Osteocyte (in vitro differentiated cells): ENCODE data around the gene SIGLEC6. TPM values are rescaled to one million over a fixed set of nuclear protein-coding genes. Genes with fewer than 3 reads are reported as not detected.

Source experiments
- DNase-seq: peaks from one replicate; pipeline ENCODE4 v3.0.0; 2021; ENCODE audit warnings: mixed read lengths; ENCODE audit not compliant: unreplicated experiment; ENCODE audit errors: extremely low spot score
- H3K27ac Mint-ChIP-seq: one replicate; pipeline ENCODE4 v1.8.0; 2021; ENCODE audit warnings: mild to moderate bottlenecking, mixed read lengths; ENCODE audit not compliant: unreplicated experiment
- H3K27me3 Mint-ChIP-seq: one replicate; pipeline ENCODE4 v1.8.0; 2021; ENCODE audit warnings: mixed read lengths; ENCODE audit not compliant: unreplicated experiment
- H3K36me3 Mint-ChIP-seq: one replicate; pipeline ENCODE4 v1.8.0; 2021; ENCODE audit warnings: mixed read lengths; ENCODE audit not compliant: unreplicated experiment
- H3K4me1 Mint-ChIP-seq: one replicate; pipeline ENCODE4 v1.8.0; 2021; ENCODE audit warnings: mixed read lengths; ENCODE audit not compliant: unreplicated experiment
- H3K4me3 Mint-ChIP-seq: one replicate; pipeline ENCODE4 v1.8.0; 2021; ENCODE audit warnings: mild to moderate bottlenecking, moderate library complexity, mixed read lengths; ENCODE audit not compliant: unreplicated experiment
- H3K9me3 Mint-ChIP-seq: one replicate; pipeline ENCODE4 v1.8.0; 2021; ENCODE audit warnings: mixed read lengths; ENCODE audit not compliant: unreplicated experiment
- CTCF ChIP-seq: fragments of 200-600 bp; sonication (generic); IDR thresholded peaks from 2 replicates; pipeline ENCODE4 v1.5.0; 2021; ENCODE audit warnings: antibody characterized with exemption, mild to moderate bottlenecking, moderate library complexity
- total RNA-seq: library from RNA; stranded (reverse); gene quantifications from 2 replicates; pipeline ENCODE4 v1.2.1, GENCODE V29; 2021

The SIGLEC6 gene
- total RNA-seq, 1 donor from 2014 or later, result not detected

- peaks cover 12% of the 10 kb centered on the region for H3K36me3 Mint-ChIP-seq
- DNase-seq, result no peak
- TF ChIP-seq CTCF, result no peak
- no peaks in the 10 kb centered on the region for H3K9me3 Mint-ChIP-seq
- peaks cover 20% of the 10 kb centered on the region for H3K27me3 Mint-ChIP-seq
- H3K4me1 Mint-ChIP-seq, result peaks cover 18% of the 10 kb centered on the region
- H3K4me3 Mint-ChIP-seq, result peak overlapping the region; percentile 86
- peak overlapping the region; percentile 84 for H3K27ac Mint-ChIP-seq
These were observed 40.1 kb upstream of the SIGLEC6 start for GRCh38 chr19:51571599-51571998.

- TF ChIP-seq CTCF, result no peak
- Mint-ChIP-seq H3K4me3 (peak within 1 kb of the TSS; percentile 86), H3K36me3 (peaks cover 10% of the 10 kb centered on the region), H3K9me3 (no peaks in the 10 kb centered on the region), H3K27ac (peak within 1 kb of the TSS; percentile 84), H3K27me3 (peaks cover 22% of the 10 kb centered on the region), H3K4me1 (peaks cover 18% of the 10 kb centered on the region)
- peak; percentile 97 for DNase-seq
These were observed 39.6 kb upstream of the SIGLEC6 start, which contains the start of gene ZNF175 for GRCh38 chr19:51570962-51571575. TSS of gene ZNF175 (plus strand) at chr19:51571283. CDS start at chr19:51573330, 2,047 bp downstream.

GRCh38 chr19:51568456-51568855, 37.0 kb upstream of the SIGLEC6 start:
- no peak for TF ChIP-seq CTCF
- H3K4me3 Mint-ChIP-seq, result no peak overlapping the region
- peaks cover 2% of the 10 kb centered on the region for H3K36me3 Mint-ChIP-seq
- H3K4me1 Mint-ChIP-seq, result peaks cover 17% of the 10 kb centered on the region
- H3K27me3 Mint-ChIP-seq, result peaks cover 22% of the 10 kb centered on the region
- H3K27ac Mint-ChIP-seq, result no peak overlapping the region
- DNase-seq, result no peak
- H3K9me3 Mint-ChIP-seq, result no peaks in the 10 kb centered on the region

- TF ChIP-seq CTCF, result no peak
- no peaks in the 10 kb centered on the region for H3K36me3 Mint-ChIP-seq
- H3K27ac Mint-ChIP-seq, result no peak overlapping the region
- peaks cover 22% of the 10 kb centered on the region for H3K27me3 Mint-ChIP-seq
- H3K4me1 Mint-ChIP-seq, result peaks cover 14% of the 10 kb centered on the region
- no peak for DNase-seq
- H3K4me3 Mint-ChIP-seq, result no peak overlapping the region
- no peaks in the 10 kb centered on the region for H3K9me3 Mint-ChIP-seq
These were observed 36.1 kb upstream of the SIGLEC6 start for GRCh38 chr19:51567583-51567982.

GRCh38 chr19:51566489-51567100, 35.1 kb upstream of the SIGLEC6 start:
- no peak for DNase-seq
- Mint-ChIP-seq H3K27ac (no peak overlapping the region), H3K9me3 (no peaks in the 10 kb centered on the region), H3K4me1 (peaks cover 5% of the 10 kb centered on the region), H3K27me3 (peaks cover 24% of the 10 kb centered on the region), H3K36me3 (no peaks in the 10 kb centered on the region), H3K4me3 (no peak overlapping the region)
- no peak for TF ChIP-seq CTCF
